H4 (cell line): ENCODE results near the gene VTN. TPM values are rescaled to one million over a fixed set of nuclear protein-coding genes. Genes with fewer than 3 reads are reported as not detected.
"Not testable (repeated sequence)": the region's sequence is repeated elsewhere in the genome, so short reads cannot be mapped to it uniquely, and the experiment has no call there.

Source experiments
- DNase-seq: peaks from one replicate; pipeline ENCODE4 v3.0.0-alpha.2; 2015; ENCODE audit warnings: low spot score
- total RNA-seq: library from RNA; depleted of rRNA; stranded (reverse); fragments of >200 nt; shearing (Covaris generic); gene quantifications from 2 replicates; pipeline ENCODE4 v1.2.3, GENCODE V29; 2014

The VTN gene
- total RNA-seq, 1 experiment from 2014 or later = not detected

DNA sequence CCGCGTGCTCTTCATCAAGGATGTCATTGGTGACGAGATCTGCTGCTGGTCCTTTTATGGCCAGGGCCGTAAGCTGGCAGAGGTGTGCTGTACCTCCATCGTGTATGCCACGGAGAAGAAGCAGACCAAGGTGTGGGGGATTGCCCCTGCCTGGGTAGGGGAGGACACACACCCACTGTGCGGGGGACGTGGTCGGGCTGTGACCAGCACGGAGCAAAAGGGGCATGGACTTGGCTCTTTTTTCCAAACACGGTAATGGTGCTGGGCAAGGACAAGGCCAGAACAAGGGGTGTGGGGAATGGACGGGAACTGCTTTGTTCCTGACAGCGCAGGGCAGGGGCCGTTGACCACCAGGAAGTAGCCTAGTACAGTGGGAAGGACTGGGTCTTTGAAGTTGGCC is 27.8 kb downstream of the VTN start:
- no peak for DNase-seq

GRCh38 chr17:28341516-28341915 is 28.6 kb downstream of the VTN start:
- no peak for DNase-seq

- DNase-seq = no peak
Measured at GRCh38 chr17:28340374-28340773, 29.7 kb downstream of the VTN start.

GRCh38 chr17:28339431-28339830 is 30.7 kb downstream of the VTN start:
- no peak for DNase-seq

GRCh38 chr17:28338769-28339212 is 31.3 kb downstream of the VTN start:
- DNase-seq = not testable (repeated sequence)

DNA sequence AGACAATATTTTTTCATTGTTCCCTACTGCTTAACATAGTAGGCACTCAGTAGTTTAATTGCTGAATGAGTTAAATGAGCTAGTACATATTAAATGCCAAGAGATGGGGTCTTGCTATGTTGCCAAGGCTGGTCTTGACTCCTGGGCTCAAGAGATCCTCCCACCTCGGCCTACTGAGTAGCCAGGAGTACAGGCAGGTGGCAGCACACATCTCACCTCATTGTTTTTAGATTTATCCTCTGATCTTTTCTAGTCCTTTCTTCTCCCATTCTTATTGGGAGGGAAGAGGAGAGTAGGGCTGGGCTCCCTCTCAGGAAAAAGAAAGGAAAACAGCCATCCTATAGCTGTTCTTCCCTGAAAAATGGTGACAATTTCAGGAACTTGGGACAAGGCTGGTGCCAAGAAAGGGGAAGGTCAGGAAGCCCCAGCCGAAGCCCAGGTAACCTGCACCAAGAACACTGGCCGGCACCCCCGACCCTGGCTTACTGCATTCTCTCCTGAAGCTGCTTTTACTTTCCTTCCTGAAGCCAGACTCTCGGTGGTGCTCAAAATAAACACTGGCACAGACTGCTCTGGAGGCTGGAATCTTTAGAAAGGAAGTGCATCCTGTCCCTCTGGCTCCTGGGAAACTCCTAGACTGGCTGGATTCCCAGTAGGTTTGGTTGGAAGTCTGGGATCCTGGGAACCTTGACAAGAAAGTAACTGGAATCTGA is 31.9 kb downstream of the VTN start:
- peak; percentile 71 for DNase-seq

DNA sequence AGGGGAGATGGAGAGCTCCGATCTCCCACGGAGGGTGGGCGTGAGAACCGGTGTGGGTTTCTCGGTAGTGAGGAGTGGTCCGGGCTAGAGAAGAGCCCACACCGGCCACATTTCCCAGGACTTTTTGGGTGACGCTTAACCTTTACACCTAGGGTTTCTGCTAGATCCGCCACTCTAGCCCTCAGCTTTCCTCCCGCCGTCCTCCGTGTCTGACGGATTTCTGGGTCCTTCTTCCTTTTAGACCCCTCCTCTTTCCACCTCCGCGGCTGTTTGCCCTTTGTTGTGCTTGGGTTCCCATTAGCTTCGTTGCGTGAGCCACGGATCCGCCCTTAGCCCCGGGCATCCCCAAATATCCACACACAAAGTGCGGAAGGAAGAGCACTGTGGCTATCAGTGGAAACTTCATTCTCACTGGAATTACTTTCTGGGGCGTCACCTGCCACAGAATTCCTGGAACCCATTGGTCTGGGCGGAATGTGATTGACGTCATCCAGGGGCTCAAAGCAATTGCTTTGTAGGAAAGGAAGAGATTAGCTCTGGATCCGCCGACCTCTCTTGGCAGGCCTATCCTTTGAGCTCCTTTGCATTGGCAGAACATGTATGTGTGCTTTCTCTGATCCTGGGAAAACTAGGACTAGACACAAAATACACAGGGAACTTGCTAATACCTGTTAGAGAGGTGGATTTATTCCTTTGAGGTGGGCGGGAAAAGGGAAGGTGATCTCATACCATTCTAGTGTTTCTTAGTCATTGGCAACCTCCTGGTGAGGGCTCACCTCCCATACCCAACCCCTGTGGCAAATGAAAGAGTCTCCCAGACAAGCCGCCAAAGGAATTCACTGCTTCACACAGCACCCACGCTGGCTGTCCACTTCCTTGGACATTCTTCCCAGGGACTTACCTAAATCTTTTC is 33.9 kb downstream of the VTN start:
- DNase-seq = peak; percentile 83

GRCh38 chr17:28335201-28335958 is 34.7 kb downstream of the VTN start, which contains the start of the genes IFT20 and TNFAIP1:
IFT20 (minus strand) TSS chr17:28335472; CDS start chr17:28331985, 3,487 bp downstream.
TNFAIP1 (plus strand) TSS chr17:28335761; CDS start chr17:28339522, 3,761 bp downstream.
- DNase-seq = peak; percentile 99

DNA sequence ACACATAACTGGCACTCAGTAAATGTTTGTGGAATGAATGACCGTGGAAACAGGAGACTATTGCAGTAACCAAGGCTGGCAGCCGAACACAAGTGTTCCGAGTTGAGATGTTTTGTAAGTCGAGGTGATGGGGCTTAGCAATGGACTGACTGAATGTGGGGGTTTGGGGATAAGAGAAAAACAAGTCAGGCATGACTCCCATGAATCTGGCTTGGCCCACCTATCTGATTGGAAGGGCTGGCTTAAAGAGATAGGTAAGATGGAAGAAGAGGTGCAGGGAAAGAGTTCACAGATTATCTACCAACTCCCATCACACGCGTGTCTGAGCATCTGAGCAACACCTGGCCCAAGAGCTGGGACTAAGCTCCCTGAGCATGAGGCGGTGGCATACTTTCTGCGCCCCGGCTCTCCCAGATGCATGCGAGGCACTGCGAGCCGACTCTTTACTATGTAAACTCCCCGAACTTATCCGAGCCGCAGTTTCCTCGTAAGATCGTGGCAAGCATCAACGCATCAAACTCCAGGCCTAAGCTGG is 35.4 kb downstream of the VTN start:
- DNase-seq = no peak

GRCh38 chr17:28334171-28334570 is 35.9 kb downstream of the VTN start:
- no peak for DNase-seq

- DNase-seq = no peak
Measured at GRCh38 chr17:28333083-28333746, 36.9 kb downstream of the VTN start.

DNA sequence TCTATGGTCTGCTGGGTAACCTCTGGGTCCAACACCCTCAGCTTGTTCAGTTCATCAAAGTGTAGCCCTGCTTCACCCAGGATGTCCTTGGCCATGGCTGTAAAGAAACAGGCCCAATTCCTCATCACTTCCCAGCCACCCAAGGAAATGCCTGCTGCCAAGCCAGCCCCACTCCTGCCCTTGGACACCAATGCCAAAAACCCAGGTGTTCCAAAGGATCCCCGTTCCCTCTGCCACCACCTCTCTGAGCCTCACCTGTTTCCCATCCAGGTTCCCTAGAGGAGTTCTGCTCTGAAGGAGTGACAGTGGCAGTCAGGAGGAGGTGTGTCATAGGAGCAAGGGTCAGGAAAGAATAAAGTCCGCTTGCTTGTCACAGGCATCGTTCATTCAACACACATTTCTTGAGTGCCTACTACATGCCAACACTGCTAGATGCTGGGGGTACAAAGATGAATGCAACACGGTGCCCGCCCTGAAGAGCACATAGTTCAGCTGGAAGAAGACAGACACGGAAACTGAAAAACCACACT is 38.2 kb downstream of the VTN start:
- DNase-seq = no peak

DNA sequence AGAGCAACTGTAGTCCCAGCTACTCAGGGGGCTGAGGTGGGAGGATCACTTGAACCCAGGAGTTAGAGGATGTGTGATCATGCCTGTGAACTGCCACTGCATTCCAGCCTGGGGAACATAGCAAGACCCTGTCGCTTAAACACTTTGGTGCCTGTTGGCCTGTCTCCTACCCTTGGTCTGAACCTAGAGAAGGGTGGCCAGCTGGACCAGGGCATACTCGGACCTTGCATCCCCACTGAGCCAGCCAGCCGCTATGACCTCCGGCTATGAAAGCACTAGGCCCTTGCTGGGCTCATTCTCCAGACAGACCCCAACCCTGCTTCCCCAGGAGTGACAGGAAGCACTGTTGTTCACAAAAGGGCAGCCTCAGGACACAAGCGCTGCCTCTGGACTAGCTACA is 39.4 kb downstream of the VTN start:
- DNase-seq = no peak

DNA sequence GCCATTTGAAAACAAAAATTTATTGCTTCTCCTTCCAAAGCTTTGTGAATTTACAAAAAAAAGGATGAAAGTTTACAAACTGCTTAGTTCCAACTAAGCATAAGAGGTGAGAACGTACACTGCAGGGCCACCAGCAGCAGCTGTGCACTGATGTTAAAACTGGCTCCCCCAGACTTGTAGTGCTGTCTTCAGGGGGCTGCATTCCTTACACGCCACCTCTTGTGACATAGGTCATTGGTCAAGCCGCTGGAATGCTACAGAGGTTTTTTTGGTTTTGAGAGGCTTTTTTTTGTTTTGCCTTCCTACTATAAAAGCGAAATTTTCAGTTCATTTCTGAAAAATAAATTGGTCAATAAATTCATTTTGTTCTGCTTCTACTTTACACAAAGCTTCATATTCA is 41.8 kb downstream of the VTN start:
- no peak for DNase-seq

- DNase-seq = no peak
Measured at GRCh38 chr17:28327709-28328108, 42.4 kb downstream of the VTN start.

- no peak for DNase-seq
Measured at GRCh38 chr17:28327031-28327607, 43.0 kb downstream of the VTN start.

GRCh38 chr17:28326114-28326513 is 44.0 kb downstream of the VTN start:
- no peak for DNase-seq

DNA sequence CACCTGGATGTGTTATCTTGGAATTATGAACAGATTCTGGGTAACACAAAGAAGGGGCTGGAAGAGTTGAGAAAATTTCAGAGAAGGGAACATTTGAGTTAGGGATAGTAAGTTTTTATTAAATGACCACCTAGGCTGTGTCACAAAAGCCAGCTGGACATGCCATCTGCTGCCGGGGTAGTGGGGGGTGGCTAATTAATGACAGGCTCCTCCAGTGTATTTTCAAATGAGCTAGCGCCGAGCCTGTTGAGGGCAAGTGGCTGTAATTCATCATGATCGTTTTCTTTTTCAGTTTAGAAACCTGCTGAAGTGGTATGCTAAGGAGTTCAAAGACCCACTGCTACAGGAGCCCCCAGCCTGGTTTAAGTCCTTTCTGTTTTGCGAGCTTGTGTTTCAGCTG is 44.9 kb downstream of the VTN start:
- DNase-seq = no peak

DNA sequence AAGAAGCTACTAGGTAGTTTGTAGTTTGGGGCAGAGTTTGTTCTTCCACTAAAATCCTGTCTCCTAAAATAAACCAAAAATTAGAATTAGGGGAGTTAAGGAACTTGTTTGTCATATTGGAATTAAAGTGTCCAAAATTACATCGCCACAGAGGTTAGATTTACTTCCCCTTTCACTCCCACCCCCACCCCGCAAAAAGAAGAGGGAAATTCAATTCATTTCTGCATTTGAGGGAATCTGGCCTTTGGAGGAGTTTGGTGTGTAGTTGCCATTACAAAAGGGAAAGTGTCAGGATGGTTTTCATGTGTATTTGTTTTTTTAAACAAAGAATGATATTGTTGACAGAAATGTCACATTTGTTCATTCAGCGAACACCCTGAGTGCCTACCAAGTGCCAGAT is 45.3 kb downstream of the VTN start:
- no peak for DNase-seq

GRCh38 chr17:28324267-28324745 is 45.8 kb downstream of the VTN start:
- no peak for DNase-seq
